Stimulated activated CD4-positive, alpha-beta T cell treated with anti-CD3 and anti-CD28 coated beads, Interleukin-15, amount 100 ng/mL, for 1 hour (primary cell): ENCODE data around the gene MTUS2.

Experiments
- DNase-seq, 2 donors: peaks; one replicate each; pipeline ENCODE4 v3.0.0-alpha.2; 2020; ENCODE audit warnings: low read depth in 1 of 2, low spot score in 1 of 2

The MTUS2 gene

GRCh38 chr13:29499506-29500165 lies 679.5 kb downstream of the MTUS2 start:
- DNase-seq: no peak

- no peak for DNase-seq
Observed at GRCh38 chr13:29500386-29500785, 680.2 kb downstream of the MTUS2 start.

- no peak for DNase-seq
Observed at GRCh38 chr13:29501674-29502073, 681.5 kb downstream of the MTUS2 start.

- no peak for DNase-seq
Observed at GRCh38 chr13:29502391-29503008, 682.4 kb downstream of the MTUS2 start.

GRCh38 chr13:29503041-29503837 lies 683.1 kb downstream of the MTUS2 start:
- no peak for DNase-seq

- DNase-seq: no peak
Observed at GRCh38 chr13:29504691-29505090, 684.6 kb downstream of the MTUS2 start.

GRCh38 chr13:29505511-29505910 lies 685.4 kb downstream of the MTUS2 start:
- DNase-seq: no peak

GRCh38 chr13:29505950-29506349 lies 685.8 kb downstream of the MTUS2 start:
- DNase-seq: no peak

- no peak for DNase-seq
Observed at GRCh38 chr13:29507356-29507755, 687.2 kb downstream of the MTUS2 start.

- DNase-seq: peak; percentile 51 to 58
Observed at GRCh38 chr13:29508130-29508875, 688.2 kb downstream of the MTUS2 start.

GRCh38 chr13:29508876-29509252 lies 688.7 kb downstream of the MTUS2 start:
- DNase-seq: no peak

- no peak for DNase-seq
Observed at GRCh38 chr13:29509999-29510589, 690.0 kb downstream of the MTUS2 start.

- no peak for DNase-seq
Observed at GRCh38 chr13:29510651-29511084, 690.5 kb downstream of the MTUS2 start.

- DNase-seq: no peak
Observed at GRCh38 chr13:29511106-29511796, 691.1 kb downstream of the MTUS2 start.

GRCh38 chr13:29511980-29512379 lies 691.8 kb downstream of the MTUS2 start:
- no peak for DNase-seq

GRCh38 chr13:29513002-29513980 lies 693.2 kb downstream of the MTUS2 start:
- no peak for DNase-seq

GRCh38 chr13:29513981-29514719 lies 694.0 kb downstream of the MTUS2 start:
- no peak for DNase-seq

GRCh38 chr13:29514720-29515310 lies 694.7 kb downstream of the MTUS2 start:
- DNase-seq: no peak
